Liver (tissue), 3 donors: ENCODE measurements around the gene RGS7.

Experiments
- ATF3 ChIP-seq: IDR thresholded peaks from 2 replicates; pipeline ENCODE4 v1.6.1; 2016; ENCODE audit warnings: antibody characterized with exemption
- CTCF ChIP-seq: fragments of 150-350 bp; IDR thresholded peaks from 2 replicates; pipeline ENCODE4 v1.5.1; 2017; ENCODE audit warnings: improper control_type of control experiment, low read depth, low read length; ENCODE audit not compliant: missing input control
- EGR1 ChIP-seq, 2 donors: IDR thresholded peaks; 2 replicates each; pipeline ENCODE4 v1.6.1; 2016 to 2018; ENCODE audit warnings: antibody characterized with exemption in 2 of 2, low read depth in 2 of 2
- GABPA ChIP-seq, 2 donors: IDR thresholded peaks in 1 of 2; conservative IDR thresholded peaks in 1 of 2; 2 replicates each; pipeline ENCODE4 v1.6.1; 2016; ENCODE audit warnings: antibody characterized with exemption in 2 of 2, mild to moderate bottlenecking in 1 of 2, moderate library complexity in 1 of 2
- HNF4G ChIP-seq: IDR thresholded peaks from 2 replicates; pipeline ENCODE4 v1.6.1; 2016; ENCODE audit warnings: antibody characterized with exemption
- JUND ChIP-seq, 2 donors: IDR thresholded peaks; 2 replicates each; pipeline ENCODE4 v1.6.1; 2016; ENCODE audit warnings: antibody characterized with exemption in 2 of 2
- NR2F2 ChIP-seq: IDR thresholded peaks from 2 replicates; pipeline ENCODE4 v1.6.1; 2016; ENCODE audit warnings: antibody characterized with exemption
- RAD21 ChIP-seq, 2 donors: IDR thresholded peaks; 2 replicates each; pipeline ENCODE4 v1.6.1; 2016; ENCODE audit warnings: antibody characterized with exemption in 2 of 2, mild to moderate bottlenecking in 2 of 2
- REST ChIP-seq: IDR thresholded peaks from 2 replicates; pipeline ENCODE4 v1.6.1; 2016; ENCODE audit warnings: antibody characterized with exemption, mild to moderate bottlenecking
- RXRA ChIP-seq, 2 donors: IDR thresholded peaks; 2 replicates each; pipeline ENCODE4 v1.6.1; 2017 to 2018; ENCODE audit warnings: antibody characterized with exemption in 2 of 2, mild to moderate bottlenecking in 1 of 2
- SP1 ChIP-seq: IDR thresholded peaks from 2 replicates; pipeline ENCODE4 v1.6.1; 2018; ENCODE audit warnings: antibody characterized with exemption, mild to moderate bottlenecking
- TAF1 ChIP-seq: conservative IDR thresholded peaks from 2 replicates; pipeline ENCODE4 v1.6.1; 2016; ENCODE audit warnings: antibody characterized with exemption, mild to moderate bottlenecking
- YY1 ChIP-seq: IDR thresholded peaks from 2 replicates; pipeline ENCODE4 v1.6.1; 2016; ENCODE audit warnings: antibody characterized with exemption, mild to moderate bottlenecking
- TF ChIP-seq, protein P1 (sequence below): IDR thresholded peaks from 2 replicates; pipeline ENCODE4 v1.6.1; 2016; ENCODE audit warnings: antibody characterized with exemption
- donor health status: healthy.
- donor health status: healthy.

- TF ChIP-seq CTCF (no peak), RAD21 (IDR thresholded peaks at IDR 0.05) (no peak), EGR1 (IDR thresholded peaks at IDR 0.05; ENCODE audit: low read depth in 2 of 2) (no peak), NR2F2 (no peak), TAF1 (no peak), JUND (IDR thresholded peaks at IDR 0.05) (no peak), GABPA (IDR thresholded peaks at IDR 0.05 in 1 of 2, conservative IDR thresholded peaks at IDR 0.05 in 1 of 2) (no peak), REST (no peak), HNF4G (no peak), SP1 (no peak), YY1 (no peak), ATF3 (no peak), RXRA (IDR thresholded peaks at IDR 0.05) (no peak)
- TF ChIP-seq, protein P1, sequence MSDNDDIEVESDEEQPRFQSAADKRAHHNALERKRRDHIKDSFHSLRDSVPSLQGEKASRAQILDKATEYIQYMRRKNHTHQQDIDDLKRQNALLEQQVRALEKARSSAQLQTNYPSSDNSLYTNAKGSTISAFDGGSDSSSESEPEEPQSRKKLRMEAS, result no peak
These were observed 335.9 kb downstream of the RGS7 start for GRCh38 chr1:241020851-241021697.
